ENCODE data around the gene TNS3. TPM values are rescaled to one million over a fixed set of nuclear protein-coding genes. Genes with fewer than 3 reads are reported as not detected.

Gene TNS3
- total RNA-seq, 1 donor from 2014 or later = 7.3 TPM

- no peak for DNase-seq (ENCODE audit: low read depth in 2 of 2)
Observed at GRCh38 chr7:47430422-47430821, 151.5 kb downstream of the TNS3 start.

DNA sequence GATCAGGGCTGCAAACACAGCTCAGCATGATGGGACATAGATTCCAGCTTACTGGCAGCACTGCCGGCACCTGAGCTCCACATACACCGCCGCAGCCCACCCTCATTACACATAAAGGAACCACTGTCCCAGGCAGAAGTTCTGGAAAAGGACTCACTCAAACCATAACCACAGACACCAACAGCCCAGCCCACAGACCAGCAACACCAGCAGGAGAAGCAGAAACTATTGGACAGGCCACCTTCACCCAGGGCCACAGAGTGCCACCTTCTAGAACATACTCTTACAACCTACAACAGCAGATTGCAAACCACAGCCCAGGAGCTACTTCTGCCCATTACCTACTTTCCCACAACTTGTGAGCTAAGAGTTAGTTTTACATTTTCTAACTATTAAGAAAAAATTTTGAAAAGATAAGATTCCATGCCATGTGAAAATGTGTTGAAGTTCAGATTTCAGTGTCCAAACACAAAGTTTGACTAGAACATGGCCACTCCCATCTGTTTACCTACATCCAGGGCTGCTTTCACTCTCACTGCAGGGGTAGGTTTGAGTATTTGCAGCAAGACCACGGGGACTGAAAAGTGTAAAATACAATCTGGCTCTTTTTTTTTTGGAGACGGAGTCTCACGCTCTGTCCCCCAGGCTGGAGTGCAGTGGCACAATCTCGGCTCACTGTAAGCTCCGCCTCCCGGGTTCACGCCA, 153.0 kb downstream of the TNS3 start:
- no peak for DNase-seq (ENCODE audit: low read depth in 2 of 2)

- DNase-seq (ENCODE audit: low read depth in 2 of 2) = peak; percentile 27 to 82
Observed at GRCh38 chr7:47428052-47428767, 153.7 kb downstream of the TNS3 start.

DNA sequence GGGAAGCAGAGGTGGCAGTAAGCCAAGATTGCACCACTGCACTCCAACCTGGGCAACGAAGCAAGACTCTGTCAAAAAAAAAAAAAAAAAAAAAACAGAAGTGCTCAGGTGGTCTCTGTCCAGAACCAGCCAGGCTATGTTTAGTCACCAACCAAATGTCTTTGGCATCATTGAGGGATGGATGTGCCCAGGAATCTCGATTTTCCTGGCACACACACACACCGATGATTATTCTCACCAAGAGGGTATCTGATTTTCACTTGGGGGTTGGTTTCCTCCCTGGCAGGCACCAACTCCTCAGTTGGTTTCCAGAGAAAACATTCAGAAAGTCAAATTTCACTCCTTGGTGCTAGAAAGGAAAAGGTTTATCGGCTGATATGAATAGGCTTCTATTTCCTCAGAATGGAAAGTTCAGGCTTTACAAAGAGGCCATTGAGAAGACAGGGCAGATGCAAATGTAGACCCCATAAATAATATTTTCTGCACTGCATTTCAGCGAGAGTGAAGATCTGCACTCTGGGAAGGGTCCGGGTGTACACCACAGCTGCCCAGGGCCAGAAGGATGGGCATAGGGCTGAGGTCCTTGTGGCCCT, 154.8 kb downstream of the TNS3 start:
- DNase-seq (ENCODE audit: low read depth in 2 of 2) = no peak

GRCh38 chr7:47424523-47424922, 157.4 kb downstream of the TNS3 start:
- no peak for DNase-seq (ENCODE audit: low read depth in 2 of 2)

DNA sequence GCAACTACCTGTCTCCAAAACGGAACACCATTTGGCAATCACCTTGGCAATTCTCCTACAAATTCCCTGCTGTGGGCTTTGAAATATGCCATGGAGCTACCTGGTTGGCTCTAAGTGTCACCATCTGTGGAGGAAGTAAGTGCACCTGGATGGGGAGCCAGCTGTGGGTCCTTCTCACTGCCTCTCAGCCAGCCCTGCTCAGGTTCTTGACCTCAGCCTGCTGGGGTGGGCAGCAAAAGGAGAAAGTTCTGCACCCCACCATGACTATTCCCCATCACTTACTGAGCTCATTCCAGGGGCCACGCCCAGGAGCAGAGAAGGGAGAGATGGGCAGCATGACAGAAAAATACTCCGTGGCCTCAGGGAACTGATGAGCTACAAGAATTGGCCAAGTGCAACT, 158.7 kb downstream of the TNS3 start:
- no peak for DNase-seq (ENCODE audit: low read depth in 2 of 2)

DNA sequence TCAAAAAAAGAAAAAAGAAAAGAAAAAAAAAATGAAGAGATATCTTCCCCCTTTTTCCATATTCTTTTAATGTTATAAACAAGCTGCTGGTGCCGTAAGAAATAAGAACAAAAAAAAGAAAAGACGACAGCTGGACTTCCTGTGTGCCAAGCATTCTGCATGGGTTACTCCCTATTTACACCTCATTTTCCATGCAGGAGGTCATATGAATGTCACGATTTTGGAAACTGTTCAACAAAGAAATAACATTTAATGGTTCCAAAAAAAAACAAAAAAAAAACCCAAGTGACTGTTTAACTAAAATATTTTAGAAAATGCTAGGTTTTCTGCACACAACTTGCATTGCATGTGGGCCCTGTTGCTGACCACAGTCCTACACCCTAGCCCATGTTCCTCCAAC, 159.3 kb downstream of the TNS3 start:
- DNase-seq (ENCODE audit: low read depth in 2 of 2) = no peak

GRCh38 chr7:47421456-47421855, 160.5 kb downstream of the TNS3 start:
- no peak for DNase-seq (ENCODE audit: low read depth in 2 of 2)

DNA sequence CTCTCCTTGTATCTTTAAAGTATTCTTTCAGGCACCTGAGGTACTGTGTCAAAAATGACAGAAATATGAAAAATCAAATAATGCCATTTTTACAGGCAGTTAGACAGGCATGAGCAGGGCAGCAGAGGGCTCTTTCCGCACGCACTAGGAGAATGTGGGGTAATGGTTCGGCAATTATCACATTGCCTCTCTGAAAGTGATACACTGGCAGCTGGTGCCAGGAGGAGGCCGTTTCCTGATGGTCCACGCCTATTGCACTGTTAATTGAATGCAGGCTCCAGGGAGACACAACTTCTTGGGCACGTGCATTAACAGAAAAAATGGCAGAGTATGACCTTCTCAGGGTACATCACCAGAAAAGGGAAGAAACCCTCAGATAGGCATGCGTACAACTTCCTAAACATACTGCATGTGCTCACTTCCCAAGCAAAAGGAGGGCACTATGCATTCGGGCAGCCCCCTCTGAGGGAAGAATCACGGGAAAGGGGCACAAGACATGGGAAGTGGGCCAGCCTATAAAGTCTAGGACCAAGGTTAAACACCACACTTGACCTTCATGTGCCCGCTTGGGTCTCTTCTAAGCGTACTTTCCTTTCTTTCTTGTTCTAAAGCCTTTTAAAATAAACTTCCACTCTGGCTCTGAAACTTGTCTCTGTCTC, 161.7 kb downstream of the TNS3 start:
- DNase-seq (ENCODE audit: low read depth in 2 of 2) = no peak

DNA sequence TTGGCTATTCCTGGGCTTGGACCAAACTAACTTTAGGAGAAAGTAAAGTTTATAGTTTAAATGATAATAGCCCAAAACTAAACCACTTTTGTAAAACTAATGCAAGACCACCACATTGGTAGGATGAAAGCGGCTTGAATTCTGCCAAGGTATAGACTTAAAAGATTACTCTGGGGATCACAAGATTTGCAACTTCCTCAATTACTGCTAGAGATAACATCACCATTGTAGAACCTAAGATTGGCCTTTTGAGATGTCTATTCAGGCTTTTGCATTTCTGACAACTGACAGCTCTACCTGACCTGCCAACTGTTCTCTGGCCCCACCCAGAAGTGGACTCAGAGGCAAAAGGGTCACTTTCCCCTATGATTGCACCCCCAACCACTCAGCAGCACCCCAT, 162.4 kb downstream of the TNS3 start:
- DNase-seq (ENCODE audit: low read depth in 2 of 2) = no peak

GRCh38 chr7:47418601-47419309, 163.2 kb downstream of the TNS3 start:
- DNase-seq (ENCODE audit: low read depth in 2 of 2) = no peak

GRCh38 chr7:47416492-47417480, 165.1 kb downstream of the TNS3 start:
- DNase-seq (ENCODE audit: low read depth in 2 of 2) = no peak

- DNase-seq (ENCODE audit: low read depth in 2 of 2) = no peak
Observed at GRCh38 chr7:47415318-47416212, 166.3 kb downstream of the TNS3 start.

DNA sequence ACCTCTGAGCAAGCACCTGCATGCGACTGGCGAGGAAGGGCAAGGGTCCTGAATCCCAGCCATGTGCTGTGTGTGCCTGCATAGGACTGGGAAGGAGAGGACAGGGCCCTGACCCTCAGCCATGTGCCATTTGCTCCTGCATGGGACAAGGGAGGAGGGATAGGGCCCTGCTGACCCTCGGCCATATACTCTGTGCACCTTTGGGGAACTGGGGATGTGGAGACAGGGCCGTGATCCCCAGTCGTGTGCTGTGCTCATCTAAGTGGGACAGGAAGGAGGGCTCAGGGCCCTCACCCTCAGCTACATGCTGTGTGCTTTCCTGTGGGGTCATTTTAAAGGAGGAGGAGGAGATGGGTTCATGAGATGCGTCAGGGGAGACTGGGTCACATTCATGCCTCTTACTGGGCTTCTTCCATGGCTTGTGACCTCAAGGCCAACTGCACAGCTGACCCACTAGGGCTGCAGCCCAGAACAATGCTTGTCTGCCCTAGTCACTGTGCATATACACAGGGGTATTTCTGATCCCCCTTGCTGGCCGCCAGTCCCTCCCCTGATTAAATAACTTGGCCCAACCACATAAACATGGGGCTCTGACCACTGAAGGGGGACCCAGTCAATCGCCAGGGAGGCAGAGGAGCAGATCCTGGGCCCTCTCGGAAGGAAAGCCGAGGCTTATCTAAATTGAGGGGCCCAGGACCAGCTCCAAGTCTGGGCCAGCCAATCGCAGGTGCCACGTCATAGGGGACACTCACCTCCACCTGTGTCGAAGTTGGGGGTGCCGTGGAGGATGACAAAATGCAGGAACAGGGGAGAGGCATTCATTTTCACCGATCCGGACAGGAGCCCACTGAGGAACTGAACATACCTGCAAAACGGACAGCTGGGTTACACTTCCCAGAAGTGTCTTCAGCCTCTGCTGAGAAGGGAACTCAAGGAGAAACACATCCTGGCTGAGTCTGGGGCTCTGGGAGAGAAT, 167.3 kb downstream of the TNS3 start:
- no peak for DNase-seq (ENCODE audit: low read depth in 2 of 2)

- DNase-seq (ENCODE audit: low read depth in 2 of 2) = no peak
Observed at GRCh38 chr7:47413526-47414341, 168.2 kb downstream of the TNS3 start.

DNA sequence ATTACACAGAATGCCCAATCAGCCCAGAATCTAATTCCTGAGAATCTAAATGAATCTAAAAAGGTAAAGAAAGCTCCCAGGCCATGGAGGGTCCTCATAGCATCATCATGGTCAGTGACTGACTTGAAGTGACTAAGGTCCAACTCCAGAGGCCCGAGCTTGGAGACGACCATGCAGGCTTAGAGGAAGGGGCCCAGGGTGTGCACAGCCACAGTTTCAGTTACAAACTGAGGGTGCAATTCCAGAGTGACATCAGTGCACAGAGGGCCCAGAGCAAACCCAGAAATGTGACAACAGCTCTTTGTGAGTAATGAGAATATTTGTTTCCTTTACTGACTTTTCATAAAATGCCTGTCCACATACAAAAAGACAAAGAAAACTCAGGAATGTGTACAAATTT, 170.0 kb downstream of the TNS3 start:
- no peak for DNase-seq (ENCODE audit: low read depth in 2 of 2)

GRCh38 chr7:47411281-47411869, 170.5 kb downstream of the TNS3 start:
- no peak for DNase-seq (ENCODE audit: low read depth in 2 of 2)
